Measurements from ENCODE around the gene MON2. TPM values are rescaled to one million over a fixed set of nuclear protein-coding genes. Genes with fewer than 3 reads are reported as not detected.

The MON2 gene
- total and polyA plus RNA-seq, 2 of the 8 experiments (the other 6 are each of a cell fraction or from before 2014, with no cell fraction given): 3.8 to 21.8 TPM

DNA sequence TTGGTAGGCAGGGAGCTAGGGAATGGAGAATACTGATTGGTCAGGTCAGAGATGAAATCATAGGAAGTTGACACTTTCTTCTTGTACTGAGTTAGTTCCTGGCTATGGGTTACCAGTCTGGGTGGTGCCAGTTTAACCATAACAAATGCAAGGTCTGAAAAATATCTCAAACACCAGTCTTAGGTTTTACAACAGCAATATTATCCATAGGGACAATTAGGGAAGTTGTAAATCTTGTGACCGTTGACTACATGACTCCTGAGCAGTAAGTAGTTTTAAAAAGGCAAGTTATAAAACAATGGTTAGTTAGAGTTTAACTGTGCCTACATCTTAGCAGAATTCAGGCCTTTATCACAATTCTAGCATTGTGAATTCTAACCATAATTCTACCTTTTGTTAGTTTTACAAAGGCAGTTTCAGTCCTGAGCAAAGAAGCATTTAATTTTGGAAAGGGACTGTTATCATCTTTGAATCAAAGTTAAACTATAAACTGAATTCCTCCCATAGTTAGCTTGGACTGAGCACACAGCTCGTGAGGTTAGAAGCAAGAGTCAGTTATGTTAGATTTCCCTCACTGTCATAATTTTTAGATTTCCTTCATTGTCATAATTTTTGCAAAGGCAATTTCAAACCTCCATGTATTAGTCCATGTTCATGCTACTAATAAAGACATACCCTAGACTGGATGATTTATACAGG, 19.7 kb upstream of the MON2 start:
- Histone ChIP-seq H3K9me3 (ENCODE audit: insufficient read depth in 2 of 2, low read depth in 1 of 2, low read length in 1 of 2) (no peaks in the 10 kb centered on the region), H3K36me3 (ENCODE audit: control insufficient read depth in 2 of 4, insufficient read depth in 4 of 4, low read length in 3 of 4) (no peaks in the 10 kb centered on the region), H2BK20ac (ENCODE audit: low read length) (no peak overlapping the region), H2AK5ac (ENCODE audit: low read depth, low read length) (no peak overlapping the region), H3K18ac (ENCODE audit: extremely low read depth, low read length) (no peak overlapping the region), H4K20me1 (replicated peaks in 1 of 2; ENCODE audit: control insufficient read depth in 1 of 2, insufficient read depth in 2 of 2, low read length in 2 of 2) (no peaks in the 10 kb centered on the region), H3K14ac (ENCODE audit: insufficient read length) (no peak overlapping the region), H3K27ac (ENCODE audit: low read depth, low read length) (no peak overlapping the region), H4K8ac (ENCODE audit: extremely low read depth, insufficient read depth, low read length) (no peak overlapping the region), H3K79me2 (ENCODE audit: control insufficient read depth in 1 of 2, insufficient read depth in 2 of 2, low read length in 2 of 2) (no peaks in the 10 kb centered on the region), H3K79me1 (ENCODE audit: low read depth, low read length) (no peaks in the 10 kb centered on the region), H4K5ac (ENCODE audit: insufficient read length, low read depth, low read length) (no peak overlapping the region), H2BK15ac (ENCODE audit: low read length) (no peak overlapping the region), H3K4me2 (ENCODE audit: insufficient read depth in 1 of 2, low read depth in 2 of 2, low read length in 2 of 2) (no peak overlapping the region), H3K23me2 (ENCODE audit: low read depth, low read length) (no peaks in the 10 kb centered on the region), H4K91ac (replicated peaks; ENCODE audit: insufficient read length, low read length) (no peak overlapping the region), H3K4ac (replicated peaks; ENCODE audit: insufficient read length, low read depth, low read length) (no peak overlapping the region), H3K4me3 (ENCODE audit: extremely low read depth in 1 of 4, insufficient read depth in 2 of 4, low read depth in 3 of 4, low read length in 4 of 4) (no peak overlapping the region), H3K56ac (replicated peaks; ENCODE audit: insufficient read length, low read depth, low read length) (no peak overlapping the region), H2AFZ (ENCODE audit: low read length) (no peak overlapping the region), H2BK5ac (ENCODE audit: low read depth, low read length) (no peak overlapping the region), H2BK120ac (replicated peaks; ENCODE audit: low read depth, low read length) (no peak overlapping the region), H3K4me1 (replicated peaks in 1 of 4; ENCODE audit: control insufficient read depth in 3 of 4, insufficient read depth in 4 of 4, low read length in 3 of 4) (no peaks in the 10 kb centered on the region), H3K23ac (ENCODE audit: insufficient read length) (no peak overlapping the region), H2BK12ac (ENCODE audit: low read depth, low read length) (no peak overlapping the region), H3K9ac (replicated peaks in 1 of 4; ENCODE audit: extremely low read depth in 1 of 4, low read depth in 3 of 4, low read length in 3 of 4) (no peak overlapping the region), H3K27me3 (replicated peaks in 1 of 4; ENCODE audit: control insufficient read depth in 3 of 4, extremely low read depth in 1 of 4, insufficient read depth in 3 of 4, low read length in 3 of 4) (no peaks in the 10 kb centered on the region)
- no peak for TF ChIP-seq BCL11A (IDR thresholded peaks at IDR 0.05; ENCODE audit: low read depth in 2 of 2, low read length in 2 of 2)
- no peak for TF ChIP-seq SIRT6 (IDR thresholded peaks at IDR 0.05; ENCODE audit: low read length)
- TF ChIP-seq, protein P1, sequence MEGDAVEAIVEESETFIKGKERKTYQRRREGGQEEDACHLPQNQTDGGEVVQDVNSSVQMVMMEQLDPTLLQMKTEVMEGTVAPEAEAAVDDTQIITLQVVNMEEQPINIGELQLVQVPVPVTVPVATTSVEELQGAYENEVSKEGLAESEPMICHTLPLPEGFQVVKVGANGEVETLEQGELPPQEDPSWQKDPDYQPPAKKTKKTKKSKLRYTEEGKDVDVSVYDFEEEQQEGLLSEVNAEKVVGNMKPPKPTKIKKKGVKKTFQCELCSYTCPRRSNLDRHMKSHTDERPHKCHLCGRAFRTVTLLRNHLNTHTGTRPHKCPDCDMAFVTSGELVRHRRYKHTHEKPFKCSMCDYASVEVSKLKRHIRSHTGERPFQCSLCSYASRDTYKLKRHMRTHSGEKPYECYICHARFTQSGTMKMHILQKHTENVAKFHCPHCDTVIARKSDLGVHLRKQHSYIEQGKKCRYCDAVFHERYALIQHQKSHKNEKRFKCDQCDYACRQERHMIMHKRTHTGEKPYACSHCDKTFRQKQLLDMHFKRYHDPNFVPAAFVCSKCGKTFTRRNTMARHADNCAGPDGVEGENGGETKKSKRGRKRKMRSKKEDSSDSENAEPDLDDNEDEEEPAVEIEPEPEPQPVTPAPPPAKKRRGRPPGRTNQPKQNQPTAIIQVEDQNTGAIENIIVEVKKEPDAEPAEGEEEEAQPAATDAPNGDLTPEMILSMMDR (IDR thresholded peaks at IDR 0.05; ENCODE audit: control extremely low read depth in 1 of 3, insufficient read depth in 1 of 3, low read depth in 1 of 3, low read length in 3 of 3): no peak
- no peak for TF ChIP-seq BACH1 (IDR thresholded peaks at IDR 0.05; ENCODE audit: low read length)
- TF ChIP-seq POU5F1 (IDR thresholded peaks at IDR 0.05; ENCODE audit: low read depth, low read length): no peak
- no peak for TF ChIP-seq HDAC2 (IDR thresholded peaks at IDR 0.05; ENCODE audit: borderline replicate concordance in 1 of 2, low read depth in 2 of 2, low read length in 2 of 2)
- TF ChIP-seq RXRA (IDR thresholded peaks at IDR 0.05; ENCODE audit: insufficient read depth, low read depth, low read length): no peak
- no peak for TF ChIP-seq CEBPB (IDR thresholded peaks at IDR 0.05; ENCODE audit: low read depth, low read length)
- no peak for FAIRE-seq
- no peak for DNase-seq (ENCODE audit: low read depth in 1 of 2, low spot score in 2 of 2)
- 78% methylated on average over 2 of the region's 2 CpGs; no CpG with 5 or more reads in 1 of the 2 experiments for WGBS, 2 experiments (ENCODE audit: extremely low coverage in 1 of 2, insufficient coverage in 1 of 2, insufficient read length in 1 of 2, insufficient replicate concordance in 2 of 2, low coverage in 1 of 2, low lambda C conversion rate in 2 of 2, missing lambda C conversion rate in 1 of 2)
- ChIA-PET CTCF (ENCODE audit: partially characterized antibody) (interaction anchor here (0.8 to 1.4 kb wide), 2 partner anchors 347 to 351 kb away, joined by 3 read pairs; no protein-coding TSS in a partner anchor), POLR2A (ENCODE audit: partially characterized antibody) (no interaction called here)
